ENCODE data around the gene CACNG7. TPM values are rescaled to one million over a fixed set of nuclear protein-coding genes. Genes with fewer than 3 reads are reported as not detected.

The CACNG7 gene
- total RNA-seq, 2 experiments from 2014 or later = not detected

GRCh38 chr19:53877361-53877766 lies 31.7 kb upstream of the CACNG7 start:
- intact Hi-C loops (cut with micrococcal nuclease; ENCODE audit: unreplicated experiment) = no loop called here
- H3K9me3 ChIP-seq (ENCODE audit: low read length) = no peaks in the 10 kb centered on the region
- H3K79me2 ChIP-seq (ENCODE audit: insufficient read depth, low read depth, low read length) = no peaks in the 10 kb centered on the region
- H3K4me2 ChIP-seq (ENCODE audit: low read length) = no peak overlapping the region
- no TSS peak for BruUV-seq (replicated peaks)
- H3K4me3 ChIP-seq (ENCODE audit: low read depth, low read length, poor library complexity, severe bottlenecking) = no peak overlapping the region
- DNase-seq (ENCODE audit: low spot score) = no peak
- peaks cover 4% of the 10 kb centered on the region for H3K4me1 ChIP-seq (ENCODE audit: insufficient read depth, low read length, poor library complexity, severe bottlenecking)
- H2AFZ ChIP-seq (ENCODE audit: low read length) = no peak overlapping the region
- ChIA-PET POLR2A (no interaction called here), CTCF (ENCODE audit: unreplicated experiment) (no interaction called here)
- no peak for TF ChIP-seq CTCF (conservative IDR thresholded peaks at IDR 0.05; ENCODE audit: low read length)
- TF ChIP-seq EZH2phosphoT487 (IDR thresholded peaks at IDR 0.05; ENCODE audit: borderline replicate concordance, low read depth, low read length) = no peak
- no peaks in the 10 kb centered on the region for H3K9me2 ChIP-seq (ENCODE audit: insufficient read depth, low read length)
- H3K27ac ChIP-seq (ENCODE audit: low read depth, low read length, poor library complexity, severe bottlenecking) = no peak overlapping the region
- H4K20me1 ChIP-seq (ENCODE audit: insufficient read depth, low read length) = no peaks in the 10 kb centered on the region
- no peaks in the 10 kb centered on the region for H3K36me3 ChIP-seq (ENCODE audit: insufficient read depth, low read length)

DNA sequence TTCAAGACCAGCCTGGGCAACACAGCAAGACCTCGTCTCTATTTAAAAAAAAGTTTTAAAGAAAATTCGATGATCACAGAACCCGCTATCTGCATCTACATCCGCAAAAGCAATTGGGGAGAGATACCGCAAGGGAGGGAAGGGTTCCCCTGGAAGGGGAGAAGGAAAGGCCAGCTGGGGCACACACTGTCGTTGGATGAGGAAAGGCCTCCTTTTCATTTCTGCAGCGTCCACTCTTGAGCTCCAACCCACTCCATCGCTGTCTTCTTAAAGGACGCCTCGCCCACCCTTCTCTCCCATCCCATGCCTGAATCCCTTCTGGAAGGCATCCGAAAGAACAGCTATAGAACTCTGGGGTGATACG lies 30.3 kb upstream of the CACNG7 start:
- Histone ChIP-seq H3K4me3 (ENCODE audit: low read depth, low read length, poor library complexity, severe bottlenecking) (no peak overlapping the region), H3K4me2 (ENCODE audit: low read length) (no peak overlapping the region), H4K20me1 (ENCODE audit: insufficient read depth, low read length) (no peaks in the 10 kb centered on the region), H3K79me2 (ENCODE audit: insufficient read depth, low read depth, low read length) (no peaks in the 10 kb centered on the region), H3K9me2 (ENCODE audit: insufficient read depth, low read length) (no peaks in the 10 kb centered on the region), H3K9me3 (ENCODE audit: low read length) (no peaks in the 10 kb centered on the region), H2AFZ (ENCODE audit: low read length) (no peak overlapping the region), H3K4me1 (ENCODE audit: insufficient read depth, low read length, poor library complexity, severe bottlenecking) (peaks cover 8% of the 10 kb centered on the region), H3K27ac (ENCODE audit: low read depth, low read length, poor library complexity, severe bottlenecking) (no peak overlapping the region), H3K36me3 (ENCODE audit: insufficient read depth, low read length) (no peaks in the 10 kb centered on the region)
- no TSS peak for BruUV-seq (replicated peaks)
- TF ChIP-seq EZH2phosphoT487 (IDR thresholded peaks at IDR 0.05; ENCODE audit: borderline replicate concordance, low read depth, low read length) (no peak), CTCF (conservative IDR thresholded peaks at IDR 0.05; ENCODE audit: low read length) (no peak)
- ChIA-PET CTCF (ENCODE audit: unreplicated experiment) (no interaction called here), POLR2A (no interaction called here)
- no peak for DNase-seq (ENCODE audit: low spot score)
- intact Hi-C loops (cut with micrococcal nuclease; ENCODE audit: unreplicated experiment) = no loop called here

DNA sequence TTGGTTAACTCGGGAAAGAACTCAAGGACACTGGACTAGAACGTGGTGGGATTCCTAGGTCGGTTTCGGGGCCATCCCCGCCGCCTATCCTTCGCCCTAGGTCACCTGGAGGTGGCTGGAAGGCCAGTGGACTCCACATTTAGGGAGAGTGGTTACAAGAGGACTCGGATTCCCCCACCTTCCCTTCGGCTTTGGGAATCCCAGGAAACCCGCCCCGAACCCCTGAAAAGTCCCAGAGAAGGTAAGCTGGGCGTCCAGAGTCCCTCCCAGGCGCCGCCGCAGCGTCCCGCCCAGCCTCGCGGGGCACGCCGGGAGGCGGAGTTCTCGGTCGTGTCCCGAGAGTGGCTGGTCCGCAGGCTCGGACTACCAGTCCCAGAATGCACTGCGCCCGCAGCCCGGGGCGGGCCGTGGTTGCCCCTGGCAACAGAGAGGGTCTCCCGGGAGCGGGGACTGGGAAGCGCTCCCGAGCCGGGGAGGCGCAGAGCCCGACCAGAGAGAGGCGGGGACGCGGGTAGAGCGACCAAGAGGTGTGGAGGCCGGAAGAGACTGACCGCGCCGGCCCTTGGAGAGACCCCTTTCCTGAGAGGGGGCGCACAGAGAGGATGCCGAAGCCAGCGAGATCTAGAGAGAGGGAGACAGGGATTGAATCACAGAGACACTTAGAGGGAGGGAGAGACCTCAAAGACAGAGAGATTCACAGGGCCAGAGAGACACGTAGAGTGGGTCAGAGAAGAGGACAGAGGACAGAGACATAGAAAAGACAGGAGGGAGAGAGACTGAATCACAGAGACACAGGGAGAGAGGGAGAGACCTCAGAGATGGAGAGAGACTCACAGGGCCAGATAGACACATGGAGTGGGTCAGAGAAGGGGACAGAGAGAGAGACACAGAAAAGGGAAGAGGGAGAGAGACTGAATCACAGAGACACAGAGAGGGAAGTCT lies 29.7 kb upstream of the CACNG7 start:
- Histone ChIP-seq H2AFZ (ENCODE audit: low read length) (no peak overlapping the region), H3K79me2 (ENCODE audit: insufficient read depth, low read depth, low read length) (no peaks in the 10 kb centered on the region), H3K27ac (ENCODE audit: low read depth, low read length, poor library complexity, severe bottlenecking) (no peak overlapping the region), H3K36me3 (ENCODE audit: insufficient read depth, low read length) (no peaks in the 10 kb centered on the region), H3K9me2 (ENCODE audit: insufficient read depth, low read length) (no peaks in the 10 kb centered on the region), H3K4me1 (ENCODE audit: insufficient read depth, low read length, poor library complexity, severe bottlenecking) (peaks cover 6% of the 10 kb centered on the region), H3K4me2 (ENCODE audit: low read length) (no peak overlapping the region), H3K4me3 (ENCODE audit: low read depth, low read length, poor library complexity, severe bottlenecking) (no peak overlapping the region), H4K20me1 (ENCODE audit: insufficient read depth, low read length) (no peaks in the 10 kb centered on the region), H3K9me3 (ENCODE audit: low read length) (no peaks in the 10 kb centered on the region)
- CTCF ChIA-PET (ENCODE audit: unreplicated experiment) = no interaction called here
- no TSS peak for BruUV-seq (replicated peaks)
- intact Hi-C loops (cut with micrococcal nuclease; ENCODE audit: unreplicated experiment) = no loop called here
- no peak for TF ChIP-seq CTCF (conservative IDR thresholded peaks at IDR 0.05; ENCODE audit: low read length)
- no peak for TF ChIP-seq EZH2phosphoT487 (IDR thresholded peaks at IDR 0.05; ENCODE audit: borderline replicate concordance, low read depth, low read length)
- POLR2A ChIA-PET = no interaction called here
- no peak for DNase-seq (ENCODE audit: low spot score)

All from OCI-LY7 (cell line).